Measurements from ENCODE around the gene DMD. TPM values are rescaled to one million over a fixed set of nuclear protein-coding genes. Genes with fewer than 3 reads are reported as not detected.

The DMD gene
- total and polyA plus RNA-seq, 2 experiments from 2014 or later: 1.5 to 2.0 TPM

- WGBS, 2 experiments (ENCODE audit: low coverage in 1 of 2, low lambda C conversion rate in 2 of 2, missing lambda C conversion rate in 2 of 2): 13 to 29% methylated on average over 2 to 3 of the region's 3 CpGs
- Histone ChIP-seq H4K20me1 (ENCODE audit: insufficient read depth) (no peaks in the 10 kb centered on the region), H3K36me3 (ENCODE audit: low read depth) (no peaks in the 10 kb centered on the region), H3K79me2 (ENCODE audit: insufficient read depth) (no peaks in the 10 kb centered on the region), H3K9me2 (ENCODE audit: insufficient read depth) (no peaks in the 10 kb centered on the region), H3K27me3 (replicated peaks; ENCODE audit: insufficient read depth) (no peaks in the 10 kb centered on the region), H3K9me3 (ENCODE audit: low read depth) (no peaks in the 10 kb centered on the region), H3K4me2 (ENCODE audit: unreplicated experiment) (no peak overlapping the region), H3K9ac (no peak overlapping the region), H2AFZ (no peak overlapping the region), H3K27ac (no peak overlapping the region), H3K4me3 (no peak overlapping the region), H3K4me1 (ENCODE audit: insufficient read depth) (no peaks in the 10 kb centered on the region), H3F3A (ENCODE audit: insufficient read depth) (no peaks in the 10 kb centered on the region)
- in situ Hi-C loops (cut with MboI): no loop called here
- TF ChIP-seq EZH2 (IDR thresholded peaks at IDR 0.05; ENCODE audit: insufficient read depth, poor library complexity, severe bottlenecking) (no peak), EZH2phosphoT487 (IDR thresholded peaks at IDR 0.05; ENCODE audit: insufficient read depth, low read depth) (no peak)
- DNase-seq: no peak
These were observed 436.4 kb downstream of the DMD start for GRCh38 chrX:32774966-32775365.

DNA sequence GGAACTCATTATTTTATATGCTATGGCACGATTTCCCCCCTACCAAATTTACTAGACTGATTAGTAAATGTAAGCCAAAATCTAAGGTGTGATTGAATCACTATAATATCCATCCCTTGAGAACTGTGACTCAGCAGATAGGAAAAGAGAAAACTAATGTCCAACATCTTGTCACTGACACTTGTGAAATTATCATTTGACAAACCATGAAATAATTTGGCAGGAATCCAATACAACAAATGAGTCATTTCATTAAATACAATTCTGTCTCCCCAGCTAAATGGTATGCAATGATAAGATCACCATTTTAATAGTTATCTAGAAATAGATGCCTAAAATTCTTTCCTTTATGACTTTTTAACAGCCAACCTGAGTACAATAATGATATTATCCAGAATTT, 462.3 kb downstream of the DMD start:
- Histone ChIP-seq H3K9ac (no peak overlapping the region), H3K9me3 (ENCODE audit: low read depth) (no peaks in the 10 kb centered on the region), H3K4me1 (ENCODE audit: insufficient read depth) (no peaks in the 10 kb centered on the region), H3K4me2 (ENCODE audit: unreplicated experiment) (no peak overlapping the region), H3K27ac (no peak overlapping the region), H3K9me2 (ENCODE audit: insufficient read depth) (no peaks in the 10 kb centered on the region), H2AFZ (no peak overlapping the region), H3K27me3 (replicated peaks; ENCODE audit: insufficient read depth) (no peaks in the 10 kb centered on the region), H3K36me3 (ENCODE audit: low read depth) (no peaks in the 10 kb centered on the region), H3F3A (ENCODE audit: insufficient read depth) (no peaks in the 10 kb centered on the region), H3K79me2 (ENCODE audit: insufficient read depth) (no peaks in the 10 kb centered on the region), H4K20me1 (ENCODE audit: insufficient read depth) (no peaks in the 10 kb centered on the region), H3K4me3 (no peak overlapping the region)
- in situ Hi-C loops (cut with MboI): no loop called here
- TF ChIP-seq EZH2 (IDR thresholded peaks at IDR 0.05; ENCODE audit: insufficient read depth, poor library complexity, severe bottlenecking) (no peak), EZH2phosphoT487 (IDR thresholded peaks at IDR 0.05; ENCODE audit: insufficient read depth, low read depth) (no peak)
- 0% methylated on average over 1 of the region's 1 CpG for WGBS, 2 experiments (ENCODE audit: low coverage in 1 of 2, low lambda C conversion rate in 2 of 2, missing lambda C conversion rate in 2 of 2)
- DNase-seq: no peak

- H3K79me2 ChIP-seq (ENCODE audit: insufficient read depth): no peaks in the 10 kb centered on the region
- no peaks in the 10 kb centered on the region for H4K20me1 ChIP-seq (ENCODE audit: insufficient read depth)
- H3K4me2 ChIP-seq (ENCODE audit: unreplicated experiment): no peak overlapping the region
- 0 to 4% methylated on average over 2 of the region's 2 CpGs for WGBS, 2 experiments (ENCODE audit: low coverage in 1 of 2, low lambda C conversion rate in 2 of 2, missing lambda C conversion rate in 2 of 2)
- TF ChIP-seq EZH2 (IDR thresholded peaks at IDR 0.05; ENCODE audit: insufficient read depth, poor library complexity, severe bottlenecking) (no peak), EZH2phosphoT487 (IDR thresholded peaks at IDR 0.05; ENCODE audit: insufficient read depth, low read depth) (no peak)
- no peaks in the 10 kb centered on the region for H3K36me3 ChIP-seq (ENCODE audit: low read depth)
- H3K4me3 ChIP-seq: no peak overlapping the region
- DNase-seq: no peak
- in situ Hi-C loops (cut with MboI): no loop called here
- H3K9me3 ChIP-seq (ENCODE audit: low read depth): no peaks in the 10 kb centered on the region
- H3K27me3 ChIP-seq (replicated peaks; ENCODE audit: insufficient read depth): no peaks in the 10 kb centered on the region
- no peaks in the 10 kb centered on the region for H3K4me1 ChIP-seq (ENCODE audit: insufficient read depth)
- H2AFZ ChIP-seq: no peak overlapping the region
- no peaks in the 10 kb centered on the region for H3K9me2 ChIP-seq (ENCODE audit: insufficient read depth)
- H3K27ac ChIP-seq: no peak overlapping the region
- H3K9ac ChIP-seq: no peak overlapping the region
- H3F3A ChIP-seq (ENCODE audit: insufficient read depth): no peaks in the 10 kb centered on the region
These were observed 466.0 kb downstream of the DMD start for GRCh38 chrX:32745323-32745722.

DNA sequence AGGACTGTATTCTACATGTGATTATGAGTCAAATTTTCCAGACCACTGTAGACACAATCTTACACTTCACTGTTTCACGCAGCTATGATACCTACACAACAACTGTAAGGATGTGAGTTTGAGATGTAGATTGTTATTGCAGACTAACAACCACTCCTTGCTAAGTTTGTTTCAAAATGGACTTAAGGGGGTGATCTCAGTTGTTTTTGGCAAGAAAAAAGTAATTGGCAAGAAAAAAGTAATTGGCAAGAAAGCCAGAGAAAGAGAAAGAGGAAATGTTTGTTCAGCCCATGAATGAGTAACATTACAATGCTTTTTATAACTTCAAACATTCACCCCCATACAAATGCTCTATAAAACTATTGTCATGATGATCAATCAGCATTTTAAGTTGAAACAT, 466.4 kb downstream of the DMD start:
- DNase-seq: no peak

DNA sequence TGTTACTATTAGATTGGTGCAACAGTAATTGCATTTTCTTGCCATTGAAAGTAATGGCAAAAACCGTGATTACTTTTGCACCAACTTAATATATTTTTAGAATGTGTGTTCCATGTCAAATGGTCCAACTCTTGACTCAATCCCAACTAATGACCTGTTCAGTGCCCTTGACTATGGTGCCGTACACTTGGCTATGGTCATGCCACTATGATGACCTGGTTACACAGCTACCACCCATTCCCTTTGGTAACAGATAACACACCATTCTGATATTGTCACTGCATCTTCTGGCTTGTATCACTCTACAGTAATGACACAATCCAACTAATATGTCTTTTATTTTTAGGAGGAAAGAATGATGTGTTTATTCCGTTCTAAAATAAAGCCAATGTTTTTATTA, 469.4 kb downstream of the DMD start:
- WGBS, 2 experiments (ENCODE audit: low coverage in 1 of 2, low lambda C conversion rate in 2 of 2, missing lambda C conversion rate in 2 of 2): 39 to 41% methylated on average over 3 of the region's 3 CpGs
- Histone ChIP-seq H3K4me3 (no peak overlapping the region), H2AFZ (no peak overlapping the region), H3K9me2 (ENCODE audit: insufficient read depth) (no peaks in the 10 kb centered on the region), H3K27me3 (replicated peaks; ENCODE audit: insufficient read depth) (no peaks in the 10 kb centered on the region), H3K4me1 (ENCODE audit: insufficient read depth) (no peaks in the 10 kb centered on the region), H3F3A (ENCODE audit: insufficient read depth) (no peaks in the 10 kb centered on the region), H4K20me1 (ENCODE audit: insufficient read depth) (no peaks in the 10 kb centered on the region), H3K27ac (no peak overlapping the region), H3K9ac (no peak overlapping the region), H3K4me2 (ENCODE audit: unreplicated experiment) (no peak overlapping the region), H3K9me3 (ENCODE audit: low read depth) (no peaks in the 10 kb centered on the region), H3K36me3 (ENCODE audit: low read depth) (no peaks in the 10 kb centered on the region), H3K79me2 (ENCODE audit: insufficient read depth) (no peaks in the 10 kb centered on the region)
- in situ Hi-C loops (cut with MboI): no loop called here
- TF ChIP-seq EZH2phosphoT487 (IDR thresholded peaks at IDR 0.05; ENCODE audit: insufficient read depth, low read depth) (no peak), EZH2 (IDR thresholded peaks at IDR 0.05; ENCODE audit: insufficient read depth, poor library complexity, severe bottlenecking) (no peak)
- DNase-seq: no peak

More for the DNA sequence above, 466.4 kb downstream of the DMD start:
- Histone ChIP-seq H4K20me1 (ENCODE audit: insufficient read depth) (no peaks in the 10 kb centered on the region), H2AFZ (no peak overlapping the region), H3K79me2 (ENCODE audit: insufficient read depth) (no peaks in the 10 kb centered on the region), H3K4me1 (ENCODE audit: insufficient read depth) (no peaks in the 10 kb centered on the region), H3K27ac (no peak overlapping the region), H3K4me3 (no peak overlapping the region), H3K9me2 (ENCODE audit: insufficient read depth) (no peaks in the 10 kb centered on the region), H3K4me2 (ENCODE audit: unreplicated experiment) (no peak overlapping the region), H3K36me3 (ENCODE audit: low read depth) (no peaks in the 10 kb centered on the region), H3K9me3 (ENCODE audit: low read depth) (no peaks in the 10 kb centered on the region), H3F3A (ENCODE audit: insufficient read depth) (no peaks in the 10 kb centered on the region), H3K27me3 (replicated peaks; ENCODE audit: insufficient read depth) (no peaks in the 10 kb centered on the region), H3K9ac (no peak overlapping the region)
- TF ChIP-seq EZH2phosphoT487 (IDR thresholded peaks at IDR 0.05; ENCODE audit: insufficient read depth, low read depth): no peak
- no peak for TF ChIP-seq EZH2 (IDR thresholded peaks at IDR 0.05; ENCODE audit: insufficient read depth, poor library complexity, severe bottlenecking)
- 0 to 5% methylated on average over 1 of the region's 1 CpG for WGBS, 2 experiments (ENCODE audit: low coverage in 1 of 2, low lambda C conversion rate in 2 of 2, missing lambda C conversion rate in 2 of 2)
- in situ Hi-C loops (cut with MboI): no loop called here

All from GM23248 (cell line).